ENCODE data around the gene OS9. TPM values are rescaled to one million over a fixed set of nuclear protein-coding genes. Genes with fewer than 3 reads are reported as not detected.
A peak's percentile ranks its signal among the peaks of the same experiment; 100 is the strongest.

Gene OS9
- total RNA-seq, 1 donor from 2014 or later = 97.4 TPM

DNA sequence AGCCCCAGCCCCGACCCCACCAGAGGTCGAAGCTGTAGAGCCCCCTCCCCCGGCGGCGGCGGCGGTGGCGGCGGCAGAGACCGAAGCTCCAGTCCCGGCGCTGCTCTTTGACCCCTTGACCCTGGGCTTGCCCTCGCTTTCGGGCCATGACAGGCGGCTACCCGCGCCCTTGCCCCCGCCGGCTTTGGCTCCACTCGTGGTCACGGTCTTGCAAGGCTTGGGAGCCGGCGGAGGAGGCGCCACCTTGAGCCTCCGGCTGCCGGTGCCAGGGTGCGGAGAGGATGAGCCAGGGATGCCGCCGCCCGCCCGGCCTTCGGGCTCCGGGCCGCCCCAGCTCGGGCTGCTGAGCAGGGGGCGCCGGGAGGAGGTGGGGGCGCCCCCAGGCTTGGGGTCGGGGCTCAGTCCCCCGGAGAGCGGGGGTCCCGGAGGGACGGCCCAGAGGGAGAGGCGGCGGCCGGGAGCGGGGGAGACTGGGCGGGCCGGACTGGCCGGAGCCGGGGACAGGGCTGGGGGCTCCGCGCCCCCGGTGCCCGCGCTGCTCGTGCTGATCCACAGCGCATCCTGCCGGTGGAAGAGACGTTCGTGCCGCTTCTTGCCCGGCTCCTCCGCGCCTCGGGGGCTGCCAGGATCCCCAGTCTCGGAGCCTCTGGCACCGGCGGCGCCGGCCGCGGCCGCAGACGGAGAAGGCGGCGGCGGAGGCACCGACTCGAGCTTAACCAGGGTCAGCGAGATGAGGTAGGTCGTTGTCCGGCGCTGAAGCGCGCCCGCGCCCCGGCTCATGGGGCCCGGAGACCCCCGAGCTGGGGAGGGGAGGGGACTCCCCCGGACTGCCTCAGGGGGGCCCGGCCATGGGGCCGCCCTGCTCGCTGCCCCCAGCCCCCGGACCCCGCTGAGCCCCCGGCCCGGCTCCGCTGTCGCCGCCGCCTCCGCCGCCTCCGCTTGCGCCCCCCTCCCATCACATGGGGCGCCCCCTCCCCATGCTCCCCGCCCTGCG lies 43.8 kb downstream of the OS9 start:
- intact Hi-C loops (cut with micrococcal nuclease) = no loop called here
- Mint-ChIP-seq H3K36me3 (ENCODE audit: low read depth) (peaks cover 36% of the 10 kb centered on the region), H3K9me3 (no peaks in the 10 kb centered on the region), H3K27me3 (ENCODE audit: low read depth) (no peaks in the 10 kb centered on the region), H3K4me3 (ENCODE audit: low read depth) (no peak overlapping the region), H3K27ac (no peak overlapping the region), H3K4me1 (ENCODE audit: low read depth) (peaks cover 28% of the 10 kb centered on the region)
- no peak for DNase-seq (ENCODE audit: low spot score)

DNA sequence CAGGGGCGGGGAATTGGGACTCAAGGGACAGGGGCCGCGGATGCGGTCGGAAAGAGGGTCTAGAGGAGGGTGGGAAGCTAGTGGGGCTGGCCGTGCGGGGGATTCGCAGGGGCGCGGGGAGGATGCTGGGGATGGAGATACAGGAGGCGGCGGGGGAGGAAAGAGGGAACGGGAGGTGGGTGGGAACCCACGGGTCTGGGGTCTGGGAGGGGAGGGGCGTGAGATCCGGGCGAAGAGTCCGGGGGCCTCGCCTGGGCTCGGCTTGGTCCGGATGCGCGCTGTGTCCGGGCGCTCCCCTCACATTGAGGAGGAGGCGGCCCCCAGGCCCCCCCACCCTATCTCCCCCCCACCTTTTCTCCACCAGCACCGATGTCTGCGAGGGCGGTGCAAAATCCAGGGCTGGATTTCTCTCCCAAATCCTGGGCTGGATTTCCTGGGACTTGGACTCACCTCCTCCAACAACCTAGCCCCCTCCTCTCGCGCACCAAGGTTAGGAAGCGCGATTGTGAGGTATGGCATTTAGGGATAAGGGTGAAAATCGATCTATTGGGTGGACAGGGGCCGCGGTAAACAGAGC lies 44.8 kb downstream of the OS9 start, which contains the start of gene AGAP2:
AGAP2 (minus strand) TSS at position 82 of the 577 bp plus-strand sequence. CDS start 496 bp downstream, outside the sequence.
- H3K9me3 Mint-ChIP-seq = no peaks in the 10 kb centered on the region
- intact Hi-C loops (cut with micrococcal nuclease) = no loop called here
- no peak for DNase-seq (ENCODE audit: low spot score)
- peaks cover 31% of the 10 kb centered on the region for H3K36me3 Mint-ChIP-seq (ENCODE audit: low read depth)
- peaks cover 28% of the 10 kb centered on the region for H3K4me1 Mint-ChIP-seq (ENCODE audit: low read depth)
- no peaks in the 10 kb centered on the region for H3K27me3 Mint-ChIP-seq (ENCODE audit: low read depth)
- H3K27ac Mint-ChIP-seq = peak within 1 kb of the TSS; percentile 75
- peak within 1 kb of the TSS; percentile 51 for H3K4me3 Mint-ChIP-seq (ENCODE audit: low read depth)

DNA sequence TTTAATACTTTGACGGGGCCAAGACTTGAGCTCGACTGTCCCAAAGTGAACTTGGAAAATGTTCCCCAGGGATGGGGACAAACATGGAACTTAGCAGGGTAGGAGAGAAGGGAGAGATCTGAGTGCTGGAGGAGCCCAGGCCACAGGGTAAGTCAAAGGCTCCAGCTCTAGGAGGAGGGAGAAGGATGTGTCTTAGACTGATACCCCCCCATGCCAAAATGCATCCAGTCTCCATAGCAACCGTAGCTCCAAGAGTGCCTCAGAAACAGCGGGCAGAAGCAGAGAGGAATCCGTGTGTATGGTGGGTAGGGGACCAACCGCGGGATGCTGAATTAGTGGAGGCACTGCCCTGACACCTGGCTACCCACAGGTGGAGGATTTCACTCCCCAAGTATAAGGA lies 45.5 kb downstream of the OS9 start:
- peak overlapping the region; percentile 51 for H3K4me3 Mint-ChIP-seq (ENCODE audit: low read depth)

DNA sequence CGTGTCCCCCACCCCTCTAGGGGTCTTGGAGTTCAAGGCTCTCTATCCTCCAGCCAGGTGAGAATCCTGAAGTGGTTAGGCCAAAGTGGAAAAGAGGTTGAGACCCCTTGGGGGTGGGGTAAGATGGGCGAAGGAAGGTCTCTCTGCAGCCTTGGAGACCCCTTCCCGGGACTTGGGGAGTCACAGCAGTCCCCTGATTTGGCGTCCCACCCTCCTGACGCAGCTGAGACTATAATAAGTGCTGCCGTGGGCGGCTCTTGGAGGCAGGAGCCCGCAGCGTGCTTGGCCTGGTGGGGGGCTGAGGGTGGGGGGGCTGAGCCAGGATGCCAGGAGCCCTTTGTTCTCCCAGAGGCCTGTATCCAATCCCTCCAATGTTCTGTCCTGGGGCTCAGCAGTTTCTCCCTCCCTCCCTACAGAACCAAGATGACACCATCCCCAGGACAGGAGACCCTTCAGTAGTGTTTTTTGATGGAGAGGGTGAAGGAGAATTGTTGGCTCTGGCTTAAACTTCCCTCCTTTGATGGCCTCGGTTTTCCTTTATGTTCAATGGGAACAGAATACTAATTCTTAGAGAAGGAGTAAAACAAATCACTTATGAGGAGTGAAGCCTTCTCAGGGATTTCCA lies 46.1 kb downstream of the OS9 start:
- Mint-ChIP-seq H3K27me3 (ENCODE audit: low read depth) (no peaks in the 10 kb centered on the region), H3K4me3 (ENCODE audit: low read depth) (peak overlapping the region; percentile 51), H3K9me3 (no peaks in the 10 kb centered on the region), H3K27ac (no peak overlapping the region), H3K36me3 (ENCODE audit: low read depth) (peaks cover 22% of the 10 kb centered on the region), H3K4me1 (ENCODE audit: low read depth) (peaks cover 36% of the 10 kb centered on the region)
- DNase-seq (ENCODE audit: low spot score) = no peak
- intact Hi-C loops (cut with micrococcal nuclease) = loop anchor here (5.0 kb wide), 2 partner anchors 108 to 253 kb away; partner anchors contain the start of genes B4GALNT1 and MARS1

More for the DNA sequence above, 45.5 kb downstream of the OS9 start:
- peaks cover 35% of the 10 kb centered on the region for H3K4me1 Mint-ChIP-seq (ENCODE audit: low read depth)
- intact Hi-C loops (cut with micrococcal nuclease) = no loop called here
- no peak for DNase-seq (ENCODE audit: low spot score)
- H3K27me3 Mint-ChIP-seq (ENCODE audit: low read depth) = no peaks in the 10 kb centered on the region
- H3K27ac Mint-ChIP-seq = peak overlapping the region; percentile 75
- H3K36me3 Mint-ChIP-seq (ENCODE audit: low read depth) = peaks cover 29% of the 10 kb centered on the region
- H3K9me3 Mint-ChIP-seq = no peaks in the 10 kb centered on the region

DNA sequence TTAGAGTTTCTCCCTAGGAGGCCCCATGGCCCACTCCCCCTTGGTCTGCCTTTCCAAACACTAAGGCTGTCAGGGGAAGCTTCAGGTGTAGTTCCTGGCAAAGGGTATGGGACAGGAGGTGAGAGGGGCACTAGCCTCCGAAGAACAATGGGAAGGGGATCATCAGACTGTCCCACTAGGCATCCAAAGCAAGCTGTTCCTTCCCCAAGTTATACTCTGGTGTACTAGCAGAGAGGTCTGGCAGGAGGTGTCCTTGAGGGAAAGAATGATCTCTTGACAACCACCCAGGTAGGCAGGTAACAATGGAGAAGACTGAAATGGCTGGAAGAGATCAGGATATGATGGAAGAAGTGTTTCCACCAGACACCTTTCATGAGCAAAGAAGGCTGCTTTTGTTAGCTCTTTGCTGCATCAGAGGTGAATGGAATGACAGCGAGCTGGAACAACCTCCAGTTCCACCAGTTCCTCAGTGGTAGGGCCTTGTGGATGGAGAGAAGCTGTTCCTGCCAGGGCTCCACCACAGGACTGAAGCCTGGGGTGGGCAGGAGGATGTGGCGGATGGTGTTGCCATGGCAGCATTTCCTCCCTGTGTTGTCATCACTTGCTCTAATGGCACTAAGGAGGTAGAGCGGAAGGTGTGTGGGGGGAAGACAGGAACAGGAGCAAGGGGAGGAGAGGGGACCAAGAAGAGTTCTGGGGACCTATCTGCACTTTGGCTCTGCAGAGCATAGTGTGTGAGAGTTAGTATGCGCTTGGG lies 46.9 kb downstream of the OS9 start:
- peaks cover 40% of the 10 kb centered on the region for H3K4me1 Mint-ChIP-seq (ENCODE audit: low read depth)

DNA sequence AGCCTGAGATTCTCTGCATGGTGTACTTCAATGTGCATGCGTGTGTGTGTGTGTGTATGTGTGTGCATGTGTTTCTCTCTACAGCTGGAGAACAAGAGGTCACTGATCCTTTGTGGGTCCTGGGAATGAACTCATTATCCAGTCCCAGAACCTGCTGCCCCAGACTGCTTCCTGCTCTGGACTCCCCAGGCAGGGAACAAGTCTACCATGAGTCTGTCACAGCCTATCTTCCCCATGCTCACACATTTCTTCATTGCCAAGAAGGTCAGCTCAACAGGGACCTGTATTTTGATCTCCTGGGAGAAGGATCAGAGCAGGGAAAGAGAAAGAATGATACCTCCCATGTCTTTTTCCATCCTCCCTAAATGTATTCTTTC lies 47.5 kb downstream of the OS9 start:
- intact Hi-C loops (cut with micrococcal nuclease) = loop anchor here (5.0 kb wide), 2 partner anchors 109 to 254 kb away; partner anchors contain the start of genes B4GALNT1 and MARS1
- H3K4me1 Mint-ChIP-seq (ENCODE audit: low read depth) = peaks cover 45% of the 10 kb centered on the region
- no peak for DNase-seq (ENCODE audit: low spot score)

More for the DNA sequence above, 46.9 kb downstream of the OS9 start:
- peak overlapping the region; percentile 78 for H3K27ac Mint-ChIP-seq
- H3K27me3 Mint-ChIP-seq (ENCODE audit: low read depth) = no peaks in the 10 kb centered on the region
- H3K9me3 Mint-ChIP-seq = no peaks in the 10 kb centered on the region
- H3K4me3 Mint-ChIP-seq (ENCODE audit: low read depth) = peak overlapping the region; percentile 83
- peak; percentile 84 for DNase-seq (ENCODE audit: low spot score)
- intact Hi-C loops (cut with micrococcal nuclease) = loop anchor here (5.0 kb wide), 2 partner anchors 109 to 254 kb away; partner anchors contain the start of genes B4GALNT1 and MARS1
- peaks cover 21% of the 10 kb centered on the region for H3K36me3 Mint-ChIP-seq (ENCODE audit: low read depth)

DNA sequence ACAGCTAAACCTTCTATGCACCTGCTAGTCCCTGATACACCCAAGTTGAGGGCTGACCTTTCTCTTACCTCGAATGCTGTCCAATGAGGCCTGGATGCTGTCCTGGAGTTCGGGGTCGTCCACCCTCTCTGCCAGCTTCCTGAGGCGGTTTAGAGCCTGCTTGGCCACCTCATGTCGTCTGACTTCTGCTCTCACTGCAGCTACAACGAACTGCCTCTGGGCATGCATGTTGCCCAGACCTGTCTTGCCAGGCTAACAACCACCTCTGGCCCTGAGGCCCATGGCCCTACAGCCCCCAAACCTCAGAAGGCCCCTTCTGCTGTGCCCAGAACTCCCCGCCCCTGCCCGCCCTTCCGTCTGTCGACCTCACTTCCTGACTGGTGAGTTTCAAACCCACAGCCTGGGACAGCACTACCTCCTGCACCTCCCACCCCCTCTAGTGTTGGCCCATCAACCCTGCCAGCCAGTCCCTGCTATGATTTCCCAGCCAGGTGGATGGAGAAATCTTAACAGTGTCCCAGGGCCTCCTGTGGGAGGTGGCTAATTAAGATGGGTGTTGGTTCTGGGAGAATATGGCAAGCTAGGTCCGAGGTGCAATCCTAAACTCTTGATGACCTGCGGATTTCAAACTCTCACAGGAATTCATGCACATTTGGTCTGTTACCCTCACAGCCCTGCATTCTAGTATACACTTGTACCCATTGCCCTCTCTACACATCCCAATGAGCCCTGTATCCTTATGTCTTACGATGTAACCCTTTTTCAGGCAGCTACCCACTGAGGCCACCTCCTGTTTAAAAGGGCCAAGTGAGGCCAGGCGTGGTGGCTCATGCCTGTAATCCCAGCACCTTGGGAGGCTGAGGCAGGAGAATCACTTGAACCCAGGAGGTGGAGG lies 48.2 kb downstream of the OS9 start:
- no peaks in the 10 kb centered on the region for H3K9me3 Mint-ChIP-seq
- peak overlapping the region; percentile 78 for H3K27ac Mint-ChIP-seq
- peaks cover 24% of the 10 kb centered on the region for H3K36me3 Mint-ChIP-seq (ENCODE audit: low read depth)
- H3K27me3 Mint-ChIP-seq (ENCODE audit: low read depth) = no peaks in the 10 kb centered on the region
- H3K4me1 Mint-ChIP-seq (ENCODE audit: low read depth) = peaks cover 44% of the 10 kb centered on the region
- peak overlapping the region; percentile 83 for H3K4me3 Mint-ChIP-seq (ENCODE audit: low read depth)
- DNase-seq (ENCODE audit: low spot score) = peak; percentile 75
- intact Hi-C loops (cut with micrococcal nuclease) = loop anchor here (2.0 to 5.0 kb wide), 3 partner anchors 110 to 255 kb away; partner anchors contain the start of genes B4GALNT1 and MARS1

More for the DNA sequence above, 47.5 kb downstream of the OS9 start:
- peak overlapping the region; percentile 83 for H3K4me3 Mint-ChIP-seq (ENCODE audit: low read depth)
- peaks cover 24% of the 10 kb centered on the region for H3K36me3 Mint-ChIP-seq (ENCODE audit: low read depth)
- no peaks in the 10 kb centered on the region for H3K27me3 Mint-ChIP-seq (ENCODE audit: low read depth)
- peak overlapping the region; percentile 78 for H3K27ac Mint-ChIP-seq
- H3K9me3 Mint-ChIP-seq = no peaks in the 10 kb centered on the region

DNA sequence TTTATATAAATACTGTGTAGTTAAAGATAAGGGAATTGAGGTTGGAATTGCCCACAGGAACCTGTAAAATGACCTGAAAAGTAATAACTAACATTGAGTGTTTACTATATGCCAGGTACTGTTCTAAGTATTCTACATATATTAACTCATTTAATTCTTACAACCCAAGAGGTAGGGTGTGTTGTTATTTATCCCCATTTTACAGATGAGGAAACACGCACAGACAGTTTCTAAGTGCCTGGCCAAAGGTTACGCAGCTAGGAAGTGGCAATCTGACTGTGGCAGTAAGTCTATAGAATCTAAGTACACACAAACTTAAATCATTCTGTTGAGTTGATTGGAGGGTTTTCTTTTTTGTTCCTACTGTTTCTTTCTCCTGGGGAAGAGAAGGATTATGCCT lies 49.8 kb downstream of the OS9 start:
- H3K4me1 Mint-ChIP-seq (ENCODE audit: low read depth) = peaks cover 44% of the 10 kb centered on the region
- no peaks in the 10 kb centered on the region for H3K27me3 Mint-ChIP-seq (ENCODE audit: low read depth)
- DNase-seq (ENCODE audit: low spot score) = no peak
- H3K9me3 Mint-ChIP-seq = no peaks in the 10 kb centered on the region
- intact Hi-C loops (cut with micrococcal nuclease) = loop anchor here (1.0 to 5.0 kb wide), 5 partner anchors 9 to 256 kb away; partner anchors contain the start of genes B4GALNT1, CDK4, MARS1 and OS9
- peaks cover 38% of the 10 kb centered on the region for H3K36me3 Mint-ChIP-seq (ENCODE audit: low read depth)
- peak overlapping the region; percentile 89 for H3K4me3 Mint-ChIP-seq (ENCODE audit: low read depth)
- H3K27ac Mint-ChIP-seq = peak overlapping the region; percentile 93

DNA sequence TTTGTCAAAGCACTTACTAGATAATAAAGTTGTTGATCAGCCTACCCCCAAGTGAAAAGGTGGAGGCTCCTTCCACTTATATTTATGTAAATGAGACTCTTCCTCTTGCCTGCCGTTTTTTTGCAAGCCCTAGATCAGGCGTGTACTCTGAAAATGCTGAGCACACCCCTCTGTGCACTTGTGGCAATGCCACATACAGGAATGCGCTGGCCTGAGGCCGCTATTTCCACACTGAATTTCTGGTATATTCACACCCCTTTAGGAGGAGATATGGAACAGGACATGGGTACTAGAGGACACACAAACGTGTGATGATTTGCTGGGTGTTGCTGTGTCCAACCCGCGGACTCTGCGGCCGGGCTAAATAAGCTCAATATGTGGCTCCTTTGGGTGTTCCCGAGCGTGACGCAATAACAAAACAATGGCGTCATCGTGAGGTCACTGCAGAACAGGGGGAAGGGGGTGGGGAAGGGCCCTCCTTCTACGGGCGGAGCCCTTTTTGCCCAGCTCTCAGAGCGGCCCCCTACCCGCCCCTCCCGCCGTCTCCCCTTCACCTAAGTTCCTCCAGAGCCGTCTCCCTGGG lies 50.4 kb downstream of the OS9 start:
- H3K36me3 Mint-ChIP-seq (ENCODE audit: low read depth) = peaks cover 38% of the 10 kb centered on the region
- H3K4me3 Mint-ChIP-seq (ENCODE audit: low read depth) = peak overlapping the region; percentile 89
- peak; percentile 71 for DNase-seq (ENCODE audit: low spot score)
- intact Hi-C loops (cut with micrococcal nuclease) = loop anchor here (1.0 to 5.0 kb wide), 4 partner anchors 8 to 257 kb away; partner anchors contain the start of genes B4GALNT1, CDK4, MARS1 and OS9
- no peaks in the 10 kb centered on the region for H3K9me3 Mint-ChIP-seq
- H3K4me1 Mint-ChIP-seq (ENCODE audit: low read depth) = peaks cover 42% of the 10 kb centered on the region
- H3K27me3 Mint-ChIP-seq (ENCODE audit: low read depth) = no peaks in the 10 kb centered on the region
- H3K27ac Mint-ChIP-seq = peak overlapping the region; percentile 93

DNA sequence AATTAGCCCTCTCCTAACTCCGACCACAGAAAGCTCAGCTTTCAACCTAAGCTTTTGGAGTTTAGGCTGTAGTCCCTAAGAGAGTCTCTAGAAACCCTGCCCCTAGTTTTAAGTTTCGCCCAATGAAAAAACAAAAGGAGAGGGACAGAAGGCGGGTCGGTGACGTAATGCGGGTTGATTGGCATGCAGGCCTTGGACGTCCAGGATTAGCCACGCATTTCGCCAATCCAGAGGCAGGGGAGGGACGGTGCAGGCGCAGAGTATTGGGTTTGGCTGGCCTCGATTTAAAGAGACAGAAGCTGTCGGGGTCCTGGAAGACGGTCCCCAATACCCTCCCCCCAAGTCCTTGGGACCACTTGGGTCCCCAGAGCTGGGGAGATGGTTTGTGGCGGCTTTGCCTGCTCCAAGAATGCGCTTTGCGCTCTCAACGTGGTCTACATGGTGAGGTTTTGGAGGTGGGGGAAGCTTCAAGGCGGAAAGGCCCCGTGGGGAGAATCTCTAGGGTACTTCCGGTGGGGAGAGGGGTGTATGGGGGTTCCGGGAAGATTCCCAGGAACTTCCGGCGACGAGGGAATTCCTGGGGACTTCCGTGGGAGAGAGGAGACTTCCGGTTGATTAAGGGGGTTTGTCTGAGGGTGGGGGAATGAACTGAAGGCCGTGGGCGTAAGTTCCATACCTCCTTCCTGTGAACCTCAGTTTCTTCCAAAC lies 51.0 kb downstream of the OS9 start, which contains the start of gene TSPAN31:
TSPAN31 (plus strand) TSS at position 263 of the 708 bp plus-strand sequence; CDS start at position 379, 116 bp downstream.
- no peaks in the 10 kb centered on the region for H3K27me3 Mint-ChIP-seq (ENCODE audit: low read depth)
- H3K9me3 Mint-ChIP-seq = no peaks in the 10 kb centered on the region
- peaks cover 38% of the 10 kb centered on the region for H3K4me1 Mint-ChIP-seq (ENCODE audit: low read depth)
- intact Hi-C loops (cut with micrococcal nuclease) = loop anchor here (1.0 to 5.0 kb wide), 4 partner anchors 7 to 258 kb away; partner anchors contain the start of genes B4GALNT1, CDK4, MARS1 and OS9
- peak within 1 kb of the TSS; percentile 89 for H3K4me3 Mint-ChIP-seq (ENCODE audit: low read depth)
- DNase-seq (ENCODE audit: low spot score) = peak; percentile 91
- peak within 1 kb of the TSS; percentile 93 for H3K27ac Mint-ChIP-seq
- peaks cover 42% of the 10 kb centered on the region for H3K36me3 Mint-ChIP-seq (ENCODE audit: low read depth)
